HCT116 (cell line): ENCODE data around the gene CTNND2. TPM values are rescaled to one million over a fixed set of nuclear protein-coding genes. Genes with fewer than 3 reads are reported as not detected.

Source experiments
- ATAC-seq: fragments of 200-7000 bp; cut with Tn5 transposase; 2 replicates; pipeline ENCODE4 v1.9.1; 2020; ENCODE audit warnings: mild to moderate bottlenecking, moderate library complexity
- BruUV-seq: library from RNA; stranded (reverse); fragments of 400-500 nt; replicated peaks from 2 replicates; lab custom pipeline; 2021; lab: Mats Ljungman, UMichigan
- CTCF ChIA-PET: fragments of 300-600 bp; sonication (Branson Sonifier 250); formaldehyde crosslinking; loops from one replicate; lab custom pipeline; 2021; ENCODE audit warnings: antibody characterized with exemption; lab: Charles Lee
- POLR2A ChIA-PET: fragments of 300-600, 350-600 bp; sonication (Branson Sonifier 250); formaldehyde crosslinking; loops from one replicate; lab custom pipeline; 2021; ENCODE audit warnings: antibody characterized with exemption; lab: Charles Lee
- RAD21 ChIA-PET, 2 experiments: fragments of 300-600 bp; sonication (Branson Sonifier 250); formaldehyde crosslinking; loops; one replicate each; lab custom pipeline; 2023; ENCODE audit warnings: low total read pairs in 2 of 2; ENCODE audit not compliant: uncharacterized antibody in 2 of 2, unreplicated experiment in 2 of 2, low non-redundant PET in 1 of 2; lab: Charles Lee
- DNase-seq: peaks from one replicate; pipeline ENCODE4 v3.0.0-alpha.2; 2010; ENCODE audit warnings: low read depth, low spot score
- H2AFZ ChIP-seq: fragments of 200-600 bp; shearing (Covaris generic), sonication (generic); 2 replicates; pipeline ENCODE4 v1.6.1; 2017; ENCODE audit warnings: low read depth, mixed run types, mixed read lengths, antibody characterized with exemption, low read length; ENCODE audit not compliant: poor library complexity, severe bottlenecking
- H3K27ac ChIP-seq: 2 replicates; pipeline ENCODE4 v1.5.1; 2012; ENCODE audit warnings: low read depth, low read length
- H3K27me3 ChIP-seq: fragments of 200-600 bp; sonication (generic); 2 replicates; pipeline ENCODE4 v1.6.1; 2016; ENCODE audit warnings: mixed run types, low read length, mixed read lengths; ENCODE audit not compliant: insufficient read depth
- H3K36me3 ChIP-seq, 2 experiments: fragments of 200-500 bp in 1 of 2; fragments of 200-600 bp in 1 of 2; sonication (Bioruptor generic) in 1 of 2; sonication (generic) in 1 of 2; 2 replicates each; pipeline versions ENCODE4 v1.5.1 to v1.6.1; 2014 to 2016; ENCODE audit warnings: low read length in 2 of 2, inconsistent platforms in 1 of 2, mixed read lengths in 1 of 2, mixed run types in 1 of 2; ENCODE audit not compliant: insufficient read depth in 2 of 2, control insufficient read depth in 1 of 2
- H3K4me1 ChIP-seq, 2 experiments: fragments of 200-600 bp in 1 of 2; sonication (generic) in 1 of 2; 2 replicates each; pipeline versions ENCODE4 v1.5.1 to v1.6.1; 2012 to 2017; ENCODE audit warnings: low read length in 2 of 2, inconsistent platforms in 1 of 2, mild to moderate bottlenecking in 1 of 2, mixed read lengths in 1 of 2, mixed run types in 1 of 2, moderate library complexity in 1 of 2; ENCODE audit not compliant: insufficient read depth in 2 of 2, control insufficient read depth in 1 of 2
- H3K4me2 ChIP-seq: fragments of 200-600 bp; sonication (generic); 2 replicates; pipeline ENCODE4 v1.6.1; 2017; ENCODE audit warnings: mixed run types, low read length, mixed read lengths
- H3K4me3 ChIP-seq, 2 experiments: fragments of 200-600 bp in 1 of 2; sonication (generic) in 1 of 2; replicated peaks in 1 of 2; 2 replicates each; pipeline ENCODE4 v1.5.1; 2011 to 2016; ENCODE audit warnings: low read length in 2 of 2, control low read depth in 1 of 2, low read depth in 1 of 2, mild to moderate bottlenecking in 1 of 2, mixed read lengths in 1 of 2, mixed run types in 1 of 2
- H3K79me2 ChIP-seq: fragments of 200-600 bp; sonication (generic); 2 replicates; pipeline ENCODE4 v1.6.1; 2017; ENCODE audit warnings: mild to moderate bottlenecking, mixed run types, low read length, moderate library complexity, mixed read lengths; ENCODE audit not compliant: insufficient read depth
- H3K9ac ChIP-seq: fragments of 200-600 bp; sonication (generic); 2 replicates; pipeline ENCODE4 v1.6.1; 2016; ENCODE audit warnings: low read length, mixed read lengths
- H3K9me2 ChIP-seq: fragments of 200-600 bp; sonication (generic), shearing (Covaris generic); 2 replicates; pipeline ENCODE4 v1.6.1; 2017; ENCODE audit warnings: mixed run types, mild to moderate bottlenecking, moderate library complexity; ENCODE audit not compliant: insufficient read depth
- H3K9me3 ChIP-seq, 2 experiments: fragments of 200-500 bp in 1 of 2; fragments of 200-600 bp in 1 of 2; sonication (Bioruptor generic) in 1 of 2; sonication (generic) in 1 of 2; 2 replicates each; pipeline ENCODE4 v1.6.1; 2014 to 2017; ENCODE audit warnings: low read length in 2 of 2, mixed read lengths in 2 of 2, inconsistent platforms in 1 of 2, low read depth in 1 of 2, mild to moderate bottlenecking in 1 of 2, mixed run types in 1 of 2, moderate library complexity in 1 of 2; ENCODE audit not compliant: control insufficient read depth in 1 of 2, insufficient read depth in 1 of 2
- H4K20me1 ChIP-seq: fragments of 200-600 bp; sonication (generic), shearing (Covaris generic); 2 replicates; pipeline ENCODE4 v1.6.1; 2017; ENCODE audit warnings: mixed run types, mild to moderate bottlenecking, moderate library complexity; ENCODE audit not compliant: insufficient read depth
- CBX3 ChIP-seq: IDR thresholded peaks from 2 replicates; pipeline ENCODE4 v1.6.1; 2012; ENCODE audit warnings: low read depth
- CEBPB ChIP-seq: IDR thresholded peaks from 2 replicates; pipeline ENCODE4 v1.6.1; 2012; ENCODE audit warnings: low read depth
- ELF1 ChIP-seq: IDR thresholded peaks from 2 replicates; pipeline ENCODE4 v1.6.1; 2012; ENCODE audit warnings: low read depth, borderline replicate concordance
- MAX ChIP-seq: IDR thresholded peaks from 2 replicates; pipeline ENCODE4 v1.6.1; 2012
- POLR2A ChIP-seq: IDR thresholded peaks from 2 replicates; pipeline ENCODE4 v1.7.0; 2011; ENCODE audit warnings: borderline replicate concordance; ENCODE audit not compliant: insufficient read depth, insufficient read length; ENCODE audit errors: extremely low read depth
- REST ChIP-seq: IDR thresholded peaks from 2 replicates; pipeline ENCODE4 v1.6.1; 2012; ENCODE audit warnings: low read depth
- SP1 ChIP-seq: IDR thresholded peaks from 2 replicates; pipeline ENCODE4 v1.6.1; 2012; ENCODE audit warnings: low read depth
- TCF7L2 ChIP-seq: IDR thresholded peaks from 2 replicates; pipeline ENCODE4 v1.7.0; 2011; ENCODE audit warnings: borderline replicate concordance, inconsistent platforms; ENCODE audit not compliant: insufficient read depth, insufficient read length; ENCODE audit errors: extremely low read depth
- YY1 ChIP-seq: IDR thresholded peaks from 2 replicates; pipeline ENCODE4 v1.6.1; 2011; ENCODE audit warnings: low read length, low read depth, moderate library complexity, mild to moderate bottlenecking; ENCODE audit not compliant: insufficient replicate concordance; ENCODE audit errors: extremely low read depth
- ZFX ChIP-seq: fragments of 450-650 bp; IDR thresholded peaks from 2 replicates; pipeline ENCODE4 v1.6.1; 2017
- ZNF274 ChIP-seq: fragments of 200-500 bp; sonication (Bioruptor generic); IDR thresholded peaks from 2 replicates; pipeline ENCODE4 v1.6.1; 2014; ENCODE audit warnings: mild to moderate bottlenecking, low read depth, low read length, inconsistent platforms
- intact Hi-C: fragments of 100-400 bp; cut with micrococcal nuclease; formaldehyde crosslinking; loops from 2 replicates; pipeline ENCODE4 v1.10.0; 2022
- total RNA-seq: library from RNA; stranded (reverse); gene quantifications from one replicate; pipeline ENCODE4 v1.2.1, GENCODE V29; 2021; ENCODE audit not compliant: unreplicated experiment
- TF ChIP-seq, protein P1 (sequence below), 3 experiments: fragments of 200-600 bp in 1 of 3; sonication (generic) in 1 of 3; IDR thresholded peaks in 2 of 3; conservative IDR thresholded peaks in 1 of 3; 2 replicates each; pipeline ENCODE4 v1.5.1; 2012 to 2017; ENCODE audit warnings: low read depth in 2 of 3, low read length in 2 of 3, antibody characterized with exemption in 1 of 3, borderline replicate concordance in 1 of 3, control low read depth in 1 of 3, mild to moderate bottlenecking in 1 of 3, mixed read lengths in 1 of 3, mixed run types in 1 of 3, moderate library complexity in 1 of 3; ENCODE audit not compliant: insufficient read depth in 1 of 3
- TF ChIP-seq, protein P2 (sequence below): IDR thresholded peaks from 2 replicates; pipeline ENCODE4 v1.6.1; 2011; ENCODE audit warnings: mild to moderate bottlenecking, low read length, moderate library complexity; ENCODE audit not compliant: insufficient replicate concordance; ENCODE audit errors: extremely low read depth

Gene CTNND2
- total RNA-seq, 1 experiment from 2014 or later = not detected

GRCh38 chr5:10949856-10950630 is 954.2 kb downstream of the CTNND2 start:
- POLR2A ChIA-PET = no interaction called here
- ATAC-seq = no peak

More at GRCh38 chr5:10949856-10950630, 954.2 kb downstream of the CTNND2 start:
- Histone ChIP-seq H3K4me3 (no peak overlapping the region), H3K9me2 (no peaks in the 10 kb centered on the region), H4K20me1 (no peaks in the 10 kb centered on the region), H3K27ac (no peak overlapping the region), H3K36me3 (no peaks in the 10 kb centered on the region), H3K9me3 (no peaks in the 10 kb centered on the region)
- BruUV-seq = no TSS peak
- intact Hi-C loops = no loop called here
- TF ChIP-seq ELF1 (no peak), MAX (no peak), CBX3 (no peak), ZNF274 (no peak), TCF7L2 (no peak), CEBPB (no peak), YY1 (no peak), ZFX (no peak), POLR2A (no peak), SP1 (no peak), REST (no peak)
- TF ChIP-seq, protein P1, sequence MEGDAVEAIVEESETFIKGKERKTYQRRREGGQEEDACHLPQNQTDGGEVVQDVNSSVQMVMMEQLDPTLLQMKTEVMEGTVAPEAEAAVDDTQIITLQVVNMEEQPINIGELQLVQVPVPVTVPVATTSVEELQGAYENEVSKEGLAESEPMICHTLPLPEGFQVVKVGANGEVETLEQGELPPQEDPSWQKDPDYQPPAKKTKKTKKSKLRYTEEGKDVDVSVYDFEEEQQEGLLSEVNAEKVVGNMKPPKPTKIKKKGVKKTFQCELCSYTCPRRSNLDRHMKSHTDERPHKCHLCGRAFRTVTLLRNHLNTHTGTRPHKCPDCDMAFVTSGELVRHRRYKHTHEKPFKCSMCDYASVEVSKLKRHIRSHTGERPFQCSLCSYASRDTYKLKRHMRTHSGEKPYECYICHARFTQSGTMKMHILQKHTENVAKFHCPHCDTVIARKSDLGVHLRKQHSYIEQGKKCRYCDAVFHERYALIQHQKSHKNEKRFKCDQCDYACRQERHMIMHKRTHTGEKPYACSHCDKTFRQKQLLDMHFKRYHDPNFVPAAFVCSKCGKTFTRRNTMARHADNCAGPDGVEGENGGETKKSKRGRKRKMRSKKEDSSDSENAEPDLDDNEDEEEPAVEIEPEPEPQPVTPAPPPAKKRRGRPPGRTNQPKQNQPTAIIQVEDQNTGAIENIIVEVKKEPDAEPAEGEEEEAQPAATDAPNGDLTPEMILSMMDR (IDR thresholded peaks at IDR 0.05 in 2 of 3, conservative IDR thresholded peaks at IDR 0.05 in 1 of 3; ENCODE audit: borderline replicate concordance in 1 of 3, insufficient read depth in 1 of 3, low read depth in 2 of 3, low read length in 2 of 3) = no peak
- TF ChIP-seq, protein P2, sequence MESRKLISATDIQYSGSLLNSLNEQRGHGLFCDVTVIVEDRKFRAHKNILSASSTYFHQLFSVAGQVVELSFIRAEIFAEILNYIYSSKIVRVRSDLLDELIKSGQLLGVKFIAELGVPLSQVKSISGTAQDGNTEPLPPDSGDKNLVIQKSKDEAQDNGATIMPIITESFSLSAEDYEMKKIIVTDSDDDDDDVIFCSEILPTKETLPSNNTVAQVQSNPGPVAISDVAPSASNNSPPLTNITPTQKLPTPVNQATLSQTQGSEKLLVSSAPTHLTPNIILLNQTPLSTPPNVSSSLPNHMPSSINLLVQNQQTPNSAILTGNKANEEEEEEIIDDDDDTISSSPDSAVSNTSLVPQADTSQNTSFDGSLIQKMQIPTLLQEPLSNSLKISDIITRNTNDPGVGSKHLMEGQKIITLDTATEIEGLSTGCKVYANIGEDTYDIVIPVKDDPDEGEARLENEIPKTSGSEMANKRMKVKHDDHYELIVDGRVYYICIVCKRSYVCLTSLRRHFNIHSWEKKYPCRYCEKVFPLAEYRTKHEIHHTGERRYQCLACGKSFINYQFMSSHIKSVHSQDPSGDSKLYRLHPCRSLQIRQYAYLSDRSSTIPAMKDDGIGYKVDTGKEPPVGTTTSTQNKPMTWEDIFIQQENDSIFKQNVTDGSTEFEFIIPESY = no peak
- TF ChIP-seq, all 23 proteins: peak for 0
- Histone ChIP-seq H3K9ac (no peak overlapping the region), H3K4me2 (no peak overlapping the region), H3K4me1 (no peaks in the 10 kb centered on the region), H3K79me2 (no peaks in the 10 kb centered on the region), H2AFZ (no peak overlapping the region), H3K27me3 (peaks cover 39% of the 10 kb centered on the region)
- ChIA-PET RAD21 (no interaction called here), CTCF (no interaction called here)
- no peak for DNase-seq
